HG02884 (cell line): ENCODE data around the gene LDLRAD3.
"Not testable (repeated sequence)": the region's sequence is repeated elsewhere in the genome, so short reads cannot be mapped to it uniquely, and the experiment has no call there.

Experiments used
- ATAC-seq: cut with Tn5 transposase; IDR thresholded peaks from one replicate; pipeline ENCODE4 v1.9.1; 2021; ENCODE audit warnings: mild to moderate bottlenecking, moderate library complexity; ENCODE audit not compliant: unreplicated experiment

The LDLRAD3 gene

GRCh38 chr11:35990816-35991215 is 47.0 kb downstream of the LDLRAD3 start:
- no peak for ATAC-seq

GRCh38 chr11:35992548-35992947 is 48.7 kb downstream of the LDLRAD3 start:
- ATAC-seq: no peak

- no peak for ATAC-seq
Measured at GRCh38 chr11:35994421-35994820, 50.6 kb downstream of the LDLRAD3 start.

- no peak for ATAC-seq
Measured at GRCh38 chr11:35995681-35996271, 51.9 kb downstream of the LDLRAD3 start.

GRCh38 chr11:35997902-35998520 is 54.1 kb downstream of the LDLRAD3 start:
- ATAC-seq: no peak

GRCh38 chr11:35998634-35999033 is 54.8 kb downstream of the LDLRAD3 start:
- ATAC-seq: no peak

- no peak for ATAC-seq
Measured at GRCh38 chr11:36000616-36001190, 56.8 kb downstream of the LDLRAD3 start.

GRCh38 chr11:36002196-36002595 is 58.3 kb downstream of the LDLRAD3 start:
- ATAC-seq: no peak

- ATAC-seq: no peak
Measured at GRCh38 chr11:36002796-36003195, 58.9 kb downstream of the LDLRAD3 start.

GRCh38 chr11:36006556-36006955 is 62.7 kb downstream of the LDLRAD3 start:
- no peak for ATAC-seq

GRCh38 chr11:36007127-36007655 is 63.3 kb downstream of the LDLRAD3 start:
- ATAC-seq: no peak

GRCh38 chr11:36008584-36008983 is 64.7 kb downstream of the LDLRAD3 start:
- ATAC-seq: no peak

GRCh38 chr11:36009473-36009872 is 65.6 kb downstream of the LDLRAD3 start:
- ATAC-seq: no peak

GRCh38 chr11:36010010-36010740 is 66.3 kb downstream of the LDLRAD3 start:
- ATAC-seq: no peak

- no peak for ATAC-seq
Measured at GRCh38 chr11:36011574-36011973, 67.7 kb downstream of the LDLRAD3 start.

- no peak for ATAC-seq
Measured at GRCh38 chr11:36012455-36012854, 68.6 kb downstream of the LDLRAD3 start.

- no peak for ATAC-seq
Measured at GRCh38 chr11:36012979-36013378, 69.1 kb downstream of the LDLRAD3 start.

- ATAC-seq: not testable (repeated sequence)
Measured at GRCh38 chr11:36013446-36013845, 69.6 kb downstream of the LDLRAD3 start.

GRCh38 chr11:36013950-36014897 is 70.4 kb downstream of the LDLRAD3 start:
- no peak for ATAC-seq

GRCh38 chr11:36014898-36015665 is 71.2 kb downstream of the LDLRAD3 start:
- ATAC-seq: no peak
